WERI-Rb-1 (cell line): ENCODE results near the gene CTPS2.

Experiments
- DNase-seq: peaks from one replicate; pipeline ENCODE4 v3.0.0-alpha.2; 2020
- H3K27ac ChIP-seq: fragments of 250-450 bp; sonication (Bioruptor Pico); 2 replicates; pipeline ENCODE4 v1.5.1; 2020; ENCODE audit warnings: mild to moderate bottlenecking, moderate library complexity
- H3K27me3 ChIP-seq: fragments of 250-450 bp; sonication (Bioruptor Pico); 2 replicates; pipeline ENCODE4 v1.5.1; 2021; ENCODE audit warnings: mild to moderate bottlenecking, low read depth, moderate library complexity; ENCODE audit not compliant: insufficient read depth, severe bottlenecking
- H3K36me3 ChIP-seq: fragments of 250-450 bp; sonication (Bioruptor Pico); 2 replicates; pipeline ENCODE4 v1.5.1; 2020; ENCODE audit warnings: mild to moderate bottlenecking, moderate library complexity
- H3K4me3 ChIP-seq: 2 replicates; pipeline ENCODE4 v1.5.1; 2011; ENCODE audit warnings: low read depth, mild to moderate bottlenecking, control low read depth, low read length
- H3K9me3 ChIP-seq: fragments of 250-450 bp; sonication (Bioruptor Pico); 2 replicates; pipeline ENCODE4 v1.5.1; 2021; ENCODE audit warnings: mild to moderate bottlenecking, moderate library complexity; ENCODE audit not compliant: severe bottlenecking
- CTCF ChIP-seq: IDR thresholded peaks from 2 replicates; pipeline ENCODE4 v1.5.1; 2011; ENCODE audit warnings: low read depth, mild to moderate bottlenecking, control low read depth, inconsistent platforms, low read length

The CTPS2 gene

GRCh38 chrX:16662402-16662801 is 50.1 kb downstream of the CTPS2 start:
- peaks cover 24% of the 10 kb centered on the region for H3K36me3 ChIP-seq
- H3K27me3 ChIP-seq = no peaks in the 10 kb centered on the region

GRCh38 chrX:16661495-16661894 is 51.0 kb downstream of the CTPS2 start:
- Histone ChIP-seq H3K36me3 (peaks cover 18% of the 10 kb centered on the region), H3K9me3 (no peaks in the 10 kb centered on the region), H3K27ac (no peak overlapping the region), H3K4me3 (no peak overlapping the region), H3K27me3 (no peaks in the 10 kb centered on the region)
- TF ChIP-seq CTCF = no peak
- DNase-seq = no peak

More at GRCh38 chrX:16662402-16662801, 50.1 kb downstream of the CTPS2 start:
- TF ChIP-seq CTCF = no peak
- no peak for DNase-seq
- Histone ChIP-seq H3K27ac (no peak overlapping the region), H3K4me3 (no peak overlapping the region), H3K9me3 (no peaks in the 10 kb centered on the region)

- Histone ChIP-seq H3K27ac (no peak overlapping the region), H3K27me3 (no peaks in the 10 kb centered on the region), H3K36me3 (peaks cover 7% of the 10 kb centered on the region), H3K9me3 (no peaks in the 10 kb centered on the region), H3K4me3 (no peak overlapping the region)
- TF ChIP-seq CTCF = no peak
- no peak for DNase-seq
Measured at GRCh38 chrX:16659321-16659720, 53.1 kb downstream of the CTPS2 start.

GRCh38 chrX:16658284-16658683 is 54.2 kb downstream of the CTPS2 start:
- no peaks in the 10 kb centered on the region; the same call in 1 of the 2 replicates for H3K36me3 ChIP-seq
- H3K4me3 ChIP-seq = no peak overlapping the region
- H3K27me3 ChIP-seq = no peaks in the 10 kb centered on the region
- no peak overlapping the region for H3K27ac ChIP-seq
- no peak for DNase-seq
- no peaks in the 10 kb centered on the region for H3K9me3 ChIP-seq
- no peak for TF ChIP-seq CTCF

GRCh38 chrX:16654093-16654492 is 58.4 kb downstream of the CTPS2 start:
- H3K27me3 ChIP-seq = no peaks in the 10 kb centered on the region
- no peak overlapping the region for H3K27ac ChIP-seq
- no peak overlapping the region for H3K4me3 ChIP-seq
- no peak for TF ChIP-seq CTCF
- no peak for DNase-seq
- H3K9me3 ChIP-seq = no peaks in the 10 kb centered on the region
- no peaks in the 10 kb centered on the region; the same call in 1 of the 2 replicates for H3K36me3 ChIP-seq

- no peaks in the 10 kb centered on the region; the same call in 1 of the 2 replicates for H3K36me3 ChIP-seq
- TF ChIP-seq CTCF = no peak
- H3K27ac ChIP-seq = no peak overlapping the region
- DNase-seq = no peak
- H3K27me3 ChIP-seq = no peaks in the 10 kb centered on the region
- H3K4me3 ChIP-seq = no peak overlapping the region
- no peaks in the 10 kb centered on the region for H3K9me3 ChIP-seq
Measured at GRCh38 chrX:16653424-16653823, 59.0 kb downstream of the CTPS2 start.
